Measurements from ENCODE around the gene GPALPP1. TPM values are rescaled to one million over a fixed set of nuclear protein-coding genes. Genes with fewer than 3 reads are reported as not detected.
"Not testable (repeated sequence)": the region's sequence is repeated elsewhere in the genome, so short reads cannot be mapped to it uniquely, and the experiment has no call there.

The GPALPP1 gene
- total RNA-seq, 4 donors from 2014 or later, result 13.3 to 41.3 (median 21.7) TPM

DNA sequence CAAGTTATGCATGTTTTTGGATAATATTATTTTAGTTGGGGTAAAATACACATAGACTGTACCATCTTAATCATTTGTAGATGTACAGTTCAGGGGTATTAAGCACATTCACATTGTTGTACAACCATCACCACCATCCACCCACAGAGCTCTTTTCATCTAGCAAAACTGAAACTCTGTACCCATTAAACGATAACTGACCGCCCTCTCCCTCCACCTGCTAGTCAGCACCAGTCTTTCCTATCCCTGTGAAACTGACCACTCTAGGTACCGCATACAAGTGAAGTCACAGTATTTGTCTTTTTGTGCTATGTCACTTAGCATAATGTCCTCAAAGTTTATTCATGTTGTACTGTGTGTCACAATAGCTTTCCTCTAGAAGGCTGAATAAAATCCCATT lies 70.7 kb downstream of the GPALPP1 start:
- peaks cover 0 to 18% (median 0%) of the 10 kb centered on the region in 4 donors for H3K4me1 ChIP-seq
- no peak overlapping the region for H3K4me3 ChIP-seq
- no peak overlapping the region for H3K27ac ChIP-seq
- TF ChIP-seq, protein P1, sequence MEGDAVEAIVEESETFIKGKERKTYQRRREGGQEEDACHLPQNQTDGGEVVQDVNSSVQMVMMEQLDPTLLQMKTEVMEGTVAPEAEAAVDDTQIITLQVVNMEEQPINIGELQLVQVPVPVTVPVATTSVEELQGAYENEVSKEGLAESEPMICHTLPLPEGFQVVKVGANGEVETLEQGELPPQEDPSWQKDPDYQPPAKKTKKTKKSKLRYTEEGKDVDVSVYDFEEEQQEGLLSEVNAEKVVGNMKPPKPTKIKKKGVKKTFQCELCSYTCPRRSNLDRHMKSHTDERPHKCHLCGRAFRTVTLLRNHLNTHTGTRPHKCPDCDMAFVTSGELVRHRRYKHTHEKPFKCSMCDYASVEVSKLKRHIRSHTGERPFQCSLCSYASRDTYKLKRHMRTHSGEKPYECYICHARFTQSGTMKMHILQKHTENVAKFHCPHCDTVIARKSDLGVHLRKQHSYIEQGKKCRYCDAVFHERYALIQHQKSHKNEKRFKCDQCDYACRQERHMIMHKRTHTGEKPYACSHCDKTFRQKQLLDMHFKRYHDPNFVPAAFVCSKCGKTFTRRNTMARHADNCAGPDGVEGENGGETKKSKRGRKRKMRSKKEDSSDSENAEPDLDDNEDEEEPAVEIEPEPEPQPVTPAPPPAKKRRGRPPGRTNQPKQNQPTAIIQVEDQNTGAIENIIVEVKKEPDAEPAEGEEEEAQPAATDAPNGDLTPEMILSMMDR (IDR thresholded peaks at IDR 0.05), result no peak
- TF ChIP-seq POLR2A (IDR thresholded peaks at IDR 0.05), result no peak
- no peaks in the 10 kb centered on the region for H3K9me3 ChIP-seq
- no peaks in the 10 kb centered on the region for H3K27me3 ChIP-seq
- H3K36me3 ChIP-seq, result no peaks in the 10 kb centered on the region
- no peak for DNase-seq

DNA sequence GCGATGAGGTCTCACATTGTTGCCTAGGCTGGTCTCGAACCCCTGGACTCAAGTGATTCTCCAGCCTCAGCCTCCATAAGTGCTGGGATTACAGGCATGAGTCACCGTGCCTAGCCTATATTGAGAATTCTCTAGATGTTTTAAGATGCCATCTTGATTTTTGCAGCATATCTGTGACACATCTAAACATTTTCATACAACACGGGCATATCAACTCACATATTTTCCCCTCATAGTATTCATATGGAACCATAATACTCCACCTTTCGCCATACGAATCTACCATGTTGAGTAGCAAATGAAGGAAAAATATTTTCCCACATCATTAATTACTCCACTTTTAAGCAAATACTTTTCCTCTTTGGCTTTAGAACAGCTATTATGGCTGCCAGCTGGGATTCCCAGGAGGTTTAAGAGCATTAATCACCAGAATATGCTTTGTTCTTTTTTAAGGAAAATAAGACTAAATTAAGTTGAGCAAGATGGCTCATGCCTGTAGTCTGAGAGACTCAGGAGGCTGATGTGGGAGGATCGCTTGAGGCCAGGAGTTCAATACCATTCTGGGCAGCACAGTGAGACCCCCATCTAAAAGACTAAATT lies 74.0 kb downstream of the GPALPP1 start:
- no peak overlapping the region for H3K27ac ChIP-seq
- no peaks in the 10 kb centered on the region for H3K36me3 ChIP-seq
- no peak overlapping the region for H3K4me3 ChIP-seq
- DNase-seq, result no peak
- no peaks in the 10 kb centered on the region for H3K4me1 ChIP-seq
- H3K9me3 ChIP-seq, result no peaks in the 10 kb centered on the region
- H3K27me3 ChIP-seq, result no peaks in the 10 kb centered on the region
- TF ChIP-seq, protein P1 (IDR thresholded peaks at IDR 0.05), result no peak

DNA sequence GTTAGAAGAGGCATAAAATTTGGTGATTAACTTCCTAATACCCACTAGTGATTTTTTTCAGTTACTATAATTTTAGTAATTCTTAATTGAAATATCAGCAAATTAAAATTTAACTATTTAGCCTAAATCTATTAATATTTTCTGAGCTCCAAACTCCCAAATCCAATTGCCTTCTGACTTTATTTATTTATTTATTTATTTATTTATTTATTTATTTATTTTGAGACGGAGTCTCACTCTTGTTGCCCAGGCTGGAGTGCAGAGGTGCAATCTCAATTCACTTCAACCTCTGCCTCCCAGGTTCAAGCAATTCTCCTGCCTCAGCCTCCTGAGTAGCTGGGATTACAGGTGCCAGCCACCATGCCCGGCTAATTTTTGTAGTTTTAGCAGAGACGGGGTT lies 74.6 kb downstream of the GPALPP1 start:
- H3K4me1 ChIP-seq, DNase-seq, H3K36me3 ChIP-seq, H3K4me3 ChIP-seq, H3K27ac ChIP-seq, H3K27me3 ChIP-seq, H3K9me3 ChIP-seq: not testable (repeated sequence)

DNA sequence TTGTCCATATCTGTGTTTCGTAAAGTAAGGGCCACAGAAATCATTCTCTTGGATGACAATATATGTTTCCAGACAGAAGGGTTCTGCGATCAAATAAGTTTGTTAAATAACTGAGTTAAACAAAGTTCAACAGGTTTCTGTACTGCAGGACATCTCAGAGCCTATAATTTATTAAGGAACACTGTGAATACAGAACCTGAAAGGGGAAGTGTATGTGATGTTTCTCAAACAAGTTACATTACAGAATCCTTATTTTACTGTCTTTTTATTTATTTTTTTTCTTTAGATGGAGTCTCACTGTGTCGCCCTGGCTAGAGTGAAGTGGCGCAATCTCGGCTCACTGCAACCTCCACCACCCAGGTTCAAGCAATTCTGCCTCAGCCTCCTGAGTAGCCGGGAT lies 75.6 kb downstream of the GPALPP1 start:
- no peak for TF ChIP-seq POLR2A (IDR thresholded peaks at IDR 0.05)
- TF ChIP-seq, protein P1 (IDR thresholded peaks at IDR 0.05), result no peak

DNA sequence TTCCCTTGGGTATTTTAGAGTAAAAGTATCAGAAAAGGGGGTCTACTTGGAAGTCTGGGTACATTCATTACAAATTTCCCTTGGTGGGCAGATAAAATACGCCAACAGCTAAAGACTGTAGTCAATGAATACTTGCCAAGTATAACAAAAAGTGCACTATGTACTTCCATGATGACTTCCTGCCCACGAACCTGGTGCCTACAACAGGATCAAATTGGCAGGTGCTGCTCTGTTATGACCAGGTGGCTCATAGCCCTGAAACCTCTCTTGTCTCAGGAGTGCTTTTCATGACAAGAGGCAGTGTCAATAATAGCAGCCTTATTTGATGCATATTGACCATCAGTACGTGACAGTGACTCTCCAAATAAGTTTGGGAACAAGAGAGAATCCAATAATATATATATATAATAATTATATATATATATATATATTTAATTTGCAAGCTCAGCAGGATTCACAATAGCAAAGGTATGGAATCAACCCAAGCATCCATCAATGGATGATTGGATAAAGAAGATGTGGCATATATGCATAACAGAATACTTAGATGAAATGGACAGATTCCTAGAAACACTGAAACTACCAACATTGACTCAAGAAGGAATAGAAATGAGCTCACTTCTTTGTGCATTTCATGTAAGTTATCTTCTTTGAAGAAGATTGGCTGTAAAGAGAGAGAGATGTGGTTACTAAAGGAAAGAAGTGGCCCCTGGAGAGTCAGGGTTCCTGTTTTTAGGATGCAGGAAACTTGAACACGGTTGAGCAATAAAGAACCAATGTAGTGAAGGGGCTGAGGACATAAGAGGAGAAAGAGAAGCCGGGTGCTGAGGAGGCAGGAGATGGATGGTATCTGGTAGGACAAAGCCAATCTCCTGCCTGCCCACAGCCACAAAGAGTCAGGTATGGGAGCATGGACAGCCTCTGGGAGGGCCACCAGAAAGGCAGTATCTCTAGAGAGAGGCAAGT lies 79.0 kb downstream of the GPALPP1 start:
- no peaks in the 10 kb centered on the region for H3K27me3 ChIP-seq
- H3K4me1 ChIP-seq, result no peaks in the 10 kb centered on the region
- no peaks in the 10 kb centered on the region for H3K36me3 ChIP-seq
- H3K4me3 ChIP-seq, result no peak overlapping the region
- no peak for DNase-seq
- H3K9me3 ChIP-seq, result no peaks in the 10 kb centered on the region
- no peak overlapping the region for H3K27ac ChIP-seq
- TF ChIP-seq, protein P1 (IDR thresholded peaks at IDR 0.05), result no peak
- TF ChIP-seq POLR2A (IDR thresholded peaks at IDR 0.05), result no peak

More for the DNA sequence above, 75.6 kb downstream of the GPALPP1 start:
- H3K4me1 ChIP-seq, result no peaks in the 10 kb centered on the region
- H3K27ac ChIP-seq, result no peak overlapping the region
- no peaks in the 10 kb centered on the region for H3K9me3 ChIP-seq
- H3K4me3 ChIP-seq, result no peak overlapping the region
- no peaks in the 10 kb centered on the region for H3K36me3 ChIP-seq
- H3K27me3 ChIP-seq, result no peaks in the 10 kb centered on the region
- DNase-seq, result no peak

DNA sequence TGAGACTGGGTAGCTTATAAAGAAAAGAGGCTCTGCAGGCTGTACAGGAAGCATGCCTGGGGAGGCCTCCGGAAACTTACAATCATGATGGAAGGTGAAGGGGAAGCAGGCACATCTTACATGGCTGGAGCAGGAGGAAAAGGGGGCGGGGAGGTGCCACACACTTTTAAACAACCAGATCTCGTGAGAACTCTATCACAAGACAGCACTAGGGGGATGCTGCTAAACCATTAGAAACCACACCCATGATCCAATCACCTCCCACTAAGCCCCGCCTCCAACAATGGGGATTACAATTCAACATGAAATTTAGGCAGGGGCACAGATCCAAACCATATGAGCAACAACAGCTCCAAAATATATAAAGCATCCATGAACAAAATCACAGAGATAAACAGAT lies 84.5 kb downstream of the GPALPP1 start:
- Histone ChIP-seq H3K27ac (no peak overlapping the region), H3K27me3 (no peaks in the 10 kb centered on the region), H3K36me3 (no peaks in the 10 kb centered on the region), H3K4me3 (no peak overlapping the region), H3K4me1 (no peaks in the 10 kb centered on the region), H3K9me3 (no peaks in the 10 kb centered on the region)
- DNase-seq, result no peak
- no peak for TF ChIP-seq POLR2A (IDR thresholded peaks at IDR 0.05)
- TF ChIP-seq, protein P1 (IDR thresholded peaks at IDR 0.05), result no peak
